Caco-2 (cell line): ENCODE data around the gene ARNT2. TPM values are rescaled to one million over a fixed set of nuclear protein-coding genes. Genes with fewer than 3 reads are reported as not detected.

Experiments
- BruUV-seq: library from RNA; stranded (reverse); fragments of 400-500 nt; replicated peaks from 2 replicates; lab custom pipeline; 2021; lab: Mats Ljungman, UMichigan
- CTCF ChIA-PET: fragments of 300-600 bp; sonication (Branson Sonifier 250); formaldehyde crosslinking; loops from one replicate; lab custom pipeline; 2022; ENCODE audit warnings: antibody characterized with exemption; lab: Charles Lee
- POLR2A ChIA-PET: fragments of 300-600 bp; sonication (Branson Sonifier 250); formaldehyde crosslinking; loops from one replicate; lab custom pipeline; 2022; ENCODE audit warnings: antibody characterized with exemption; lab: Charles Lee
- DNase-seq, 2 experiments: peaks; one replicate each; pipeline versions ENCODE4 v3.0.0 to v3.0.0-alpha.2; 2020 to 2022
- H3K27me3 ChIP-seq: replicated peaks from 2 replicates; pipeline ENCODE4 v1.6.0; 2011; ENCODE audit warnings: low read length; ENCODE audit not compliant: control insufficient read depth, insufficient read depth
- H3K36me3 ChIP-seq: 2 replicates; pipeline ENCODE4 v1.5.1; 2011; ENCODE audit warnings: low read length; ENCODE audit not compliant: control insufficient read depth, insufficient read depth
- H3K4me1 ChIP-seq: fragments of 250-450 bp; sonication (Bioruptor Pico); 2 replicates; pipeline ENCODE4 v1.5.1; 2020; ENCODE audit warnings: mild to moderate bottlenecking
- H3K4me3 ChIP-seq: 2 replicates; pipeline ENCODE4 v1.5.1; 2011; ENCODE audit warnings: low read depth, mild to moderate bottlenecking, control low read depth, low read length
- H3K9me3 ChIP-seq: fragments of 250-450 bp; sonication (Bioruptor Pico); 2 replicates; pipeline ENCODE4 v1.5.1; 2020; ENCODE audit warnings: mild to moderate bottlenecking, moderate library complexity
- H3K27ac Mint-ChIP-seq: one replicate; pipeline ENCODE4 v1.8.0; 2022; ENCODE audit warnings: mixed read lengths; ENCODE audit not compliant: unreplicated experiment
- H3K27me3 Mint-ChIP-seq: one replicate; pipeline ENCODE4 v1.8.0; 2022; ENCODE audit warnings: mixed read lengths; ENCODE audit not compliant: insufficient read depth, unreplicated experiment
- H3K36me3 Mint-ChIP-seq: one replicate; pipeline ENCODE4 v1.8.0; 2022; ENCODE audit warnings: mild to moderate bottlenecking, mixed read lengths; ENCODE audit not compliant: insufficient read depth, unreplicated experiment
- H3K4me1 Mint-ChIP-seq: one replicate; pipeline ENCODE4 v1.8.0; 2022; ENCODE audit warnings: low read depth, mixed read lengths; ENCODE audit not compliant: unreplicated experiment
- H3K4me3 Mint-ChIP-seq: one replicate; pipeline ENCODE4 v1.8.0; 2022; ENCODE audit warnings: mild to moderate bottlenecking, moderate library complexity, mixed read lengths; ENCODE audit not compliant: unreplicated experiment
- H3K9me3 Mint-ChIP-seq: one replicate; pipeline ENCODE4 v1.8.0; 2022; ENCODE audit warnings: mixed read lengths; ENCODE audit not compliant: unreplicated experiment
- intact Hi-C: fragments of 100-400 bp; cut with micrococcal nuclease; formaldehyde crosslinking; loops from one replicate; pipeline ENCODE4 v1.10.0; 2022; ENCODE audit not compliant: unreplicated experiment
- total RNA-seq: library from RNA; stranded (reverse); gene quantifications from 2 replicates; pipeline ENCODE4 v1.2.3, GENCODE V29; 2022
- TF ChIP-seq, protein P1 (sequence below), 2 experiments: fragments of 200-600 bp in 1 of 2; IDR thresholded peaks; 1 replicate in 1 of 2; 2 replicates in 1 of 2; pipeline versions ENCODE4 v1.5.1 to v1.8.0; 2011 to 2022; ENCODE audit warnings: antibody characterized with exemption in 1 of 2, control low read depth in 1 of 2, inconsistent platforms in 1 of 2, low read depth in 1 of 2, low read length in 1 of 2, mild to moderate bottlenecking in 1 of 2, moderate library complexity in 1 of 2; ENCODE audit not compliant: insufficient read depth in 1 of 2, severe bottlenecking in 1 of 2, unreplicated experiment in 1 of 2

ARNT2 gene
- total RNA-seq, 1 experiment from 2014 or later = 0.23 TPM

DNA sequence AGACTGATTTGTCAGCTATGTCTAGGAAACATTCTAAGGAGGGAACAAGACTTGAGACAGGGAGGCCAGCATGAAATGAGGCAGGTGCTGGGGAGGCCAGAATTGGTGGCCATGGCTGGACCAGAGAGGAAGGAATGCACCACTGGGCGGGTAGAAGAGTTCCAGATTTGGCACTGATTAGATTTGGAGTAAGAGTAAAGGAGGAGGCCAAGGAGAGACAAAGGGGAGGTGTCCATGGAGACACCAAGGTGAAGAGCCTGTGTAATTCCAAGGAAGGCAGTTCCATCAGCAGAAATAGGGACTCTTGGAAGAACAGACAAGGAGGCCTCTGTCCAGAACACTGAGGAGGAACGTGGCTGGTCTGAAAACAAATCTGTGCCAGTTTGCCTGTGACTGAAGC is 1.8 kb downstream of the ARNT2 start:
- H3K36me3 ChIP-seq = no peaks in the 10 kb centered on the region
- Mint-ChIP-seq H3K27me3 (peaks cover 44% of the 10 kb centered on the region), H3K36me3 (no peaks in the 10 kb centered on the region), H3K27ac (no peak overlapping the region), H3K4me3 (no peak overlapping the region), H3K9me3 (no peaks in the 10 kb centered on the region), H3K4me1 (no peaks in the 10 kb centered on the region)
- H3K27me3 ChIP-seq = peaks cover 3% of the 10 kb centered on the region
- no peaks in the 10 kb centered on the region for H3K4me1 ChIP-seq
- ChIA-PET POLR2A (no interaction called here), CTCF (no interaction called here)
- no peaks in the 10 kb centered on the region for H3K9me3 ChIP-seq
- TF ChIP-seq, protein P1, sequence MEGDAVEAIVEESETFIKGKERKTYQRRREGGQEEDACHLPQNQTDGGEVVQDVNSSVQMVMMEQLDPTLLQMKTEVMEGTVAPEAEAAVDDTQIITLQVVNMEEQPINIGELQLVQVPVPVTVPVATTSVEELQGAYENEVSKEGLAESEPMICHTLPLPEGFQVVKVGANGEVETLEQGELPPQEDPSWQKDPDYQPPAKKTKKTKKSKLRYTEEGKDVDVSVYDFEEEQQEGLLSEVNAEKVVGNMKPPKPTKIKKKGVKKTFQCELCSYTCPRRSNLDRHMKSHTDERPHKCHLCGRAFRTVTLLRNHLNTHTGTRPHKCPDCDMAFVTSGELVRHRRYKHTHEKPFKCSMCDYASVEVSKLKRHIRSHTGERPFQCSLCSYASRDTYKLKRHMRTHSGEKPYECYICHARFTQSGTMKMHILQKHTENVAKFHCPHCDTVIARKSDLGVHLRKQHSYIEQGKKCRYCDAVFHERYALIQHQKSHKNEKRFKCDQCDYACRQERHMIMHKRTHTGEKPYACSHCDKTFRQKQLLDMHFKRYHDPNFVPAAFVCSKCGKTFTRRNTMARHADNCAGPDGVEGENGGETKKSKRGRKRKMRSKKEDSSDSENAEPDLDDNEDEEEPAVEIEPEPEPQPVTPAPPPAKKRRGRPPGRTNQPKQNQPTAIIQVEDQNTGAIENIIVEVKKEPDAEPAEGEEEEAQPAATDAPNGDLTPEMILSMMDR (IDR thresholded peaks at IDR 0.05; ENCODE audit: insufficient read depth in 1 of 2, low read depth in 1 of 2, low read length in 1 of 2, severe bottlenecking in 1 of 2, unreplicated experiment in 1 of 2) = no peak
- no peak overlapping the region for H3K4me3 ChIP-seq
- intact Hi-C loops = no loop called here
- no TSS peak for BruUV-seq
- no peak for DNase-seq

DNA sequence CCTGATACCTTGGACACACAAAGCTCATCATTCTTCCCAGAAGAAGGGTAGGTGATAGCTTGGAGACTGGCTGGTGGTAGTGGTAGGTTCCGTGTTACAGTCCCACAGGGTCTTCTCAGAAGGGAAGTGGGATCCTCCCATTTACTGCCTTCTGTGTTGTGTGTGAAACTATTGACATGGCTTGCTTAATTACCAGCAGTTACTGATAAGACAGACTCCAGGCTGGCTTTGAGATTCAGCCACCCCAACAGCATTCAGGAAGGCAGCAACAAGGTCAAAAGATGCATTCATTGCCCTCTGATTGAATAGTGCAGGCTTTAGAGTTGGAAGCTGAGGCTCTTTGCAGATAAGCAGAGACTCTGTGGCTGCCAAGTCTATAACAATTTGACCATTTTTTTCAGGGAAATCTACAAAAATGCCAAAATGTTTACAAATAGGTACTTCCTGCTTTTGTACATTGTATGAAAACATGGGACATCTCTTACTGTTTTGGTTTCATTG is 7.7 kb downstream of the ARNT2 start:
- POLR2A ChIA-PET = no interaction called here
- TF ChIP-seq, protein P1 (IDR thresholded peaks at IDR 0.05; ENCODE audit: insufficient read depth in 1 of 2, low read depth in 1 of 2, low read length in 1 of 2, severe bottlenecking in 1 of 2, unreplicated experiment in 1 of 2) = no peak
- Histone ChIP-seq H3K36me3 (no peaks in the 10 kb centered on the region), H3K27me3 (no peaks in the 10 kb centered on the region; the same call in 1 of the 2 replicates), H3K9me3 (no peaks in the 10 kb centered on the region), H3K4me3 (no peak overlapping the region), H3K4me1 (no peaks in the 10 kb centered on the region)
- no TSS peak for BruUV-seq
- no peak for DNase-seq
- intact Hi-C loops = no loop called here
- Mint-ChIP-seq H3K4me3 (no peak overlapping the region), H3K9me3 (no peaks in the 10 kb centered on the region), H3K27me3 (peaks cover 27% of the 10 kb centered on the region), H3K27ac (no peak overlapping the region), H3K4me1 (no peaks in the 10 kb centered on the region), H3K36me3 (no peaks in the 10 kb centered on the region)
- CTCF ChIA-PET = no interaction called here

DNA sequence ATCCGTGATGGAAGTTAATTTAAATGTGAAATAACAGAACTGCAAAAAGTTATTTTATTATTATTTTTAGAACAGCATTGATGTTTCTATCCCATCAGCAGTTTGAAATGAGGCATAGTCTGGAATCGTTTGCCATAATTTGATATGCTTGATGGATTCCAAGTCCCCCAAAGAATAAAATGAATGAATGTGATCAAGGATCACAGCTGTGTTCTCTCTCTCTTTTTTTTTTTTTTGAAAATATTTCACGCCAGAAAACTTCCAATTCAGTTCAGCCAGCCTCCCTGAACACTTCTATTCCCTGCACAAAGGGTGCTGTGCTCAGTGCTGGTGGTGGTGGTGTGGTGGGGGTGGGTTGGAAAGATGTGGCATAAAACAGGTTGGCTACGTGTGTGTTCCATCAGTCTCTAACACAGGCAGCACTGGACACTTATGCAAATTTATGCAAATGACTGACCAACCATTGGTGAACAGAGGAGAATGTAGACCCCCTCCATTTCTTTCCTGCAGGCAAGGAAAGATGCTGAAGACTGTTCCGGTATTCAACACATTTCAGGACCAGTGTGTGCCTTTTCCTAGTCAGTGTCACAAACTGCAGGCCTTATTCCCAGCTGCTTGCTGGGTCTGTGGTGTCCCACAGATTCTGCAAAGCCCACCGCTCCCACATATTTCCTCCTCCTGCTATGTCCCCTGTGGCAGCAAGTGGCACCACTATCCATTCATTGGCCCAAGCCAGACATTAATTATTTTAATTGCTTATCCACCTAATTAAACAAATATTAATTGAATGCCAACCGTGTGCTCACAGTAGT is 10.6 kb downstream of the ARNT2 start:
- BruUV-seq = no TSS peak
- Mint-ChIP-seq H3K27me3 (peaks cover 15% of the 10 kb centered on the region), H3K9me3 (no peaks in the 10 kb centered on the region), H3K27ac (no peak overlapping the region), H3K4me1 (no peaks in the 10 kb centered on the region), H3K4me3 (no peak overlapping the region), H3K36me3 (no peaks in the 10 kb centered on the region)
- Histone ChIP-seq H3K36me3 (no peaks in the 10 kb centered on the region), H3K27me3 (no peaks in the 10 kb centered on the region; the same call in 1 of the 2 replicates), H3K4me3 (no peak overlapping the region), H3K9me3 (no peaks in the 10 kb centered on the region), H3K4me1 (no peaks in the 10 kb centered on the region)
- ChIA-PET POLR2A (no interaction called here), CTCF (no interaction called here)
- no peak for DNase-seq
- TF ChIP-seq, protein P1 (IDR thresholded peaks at IDR 0.05; ENCODE audit: insufficient read depth in 1 of 2, low read depth in 1 of 2, low read length in 1 of 2, severe bottlenecking in 1 of 2, unreplicated experiment in 1 of 2) = no peak
- intact Hi-C loops = no loop called here
